ENCODE data around the gene VIP. TPM values are rescaled to one million over a fixed set of nuclear protein-coding genes. Genes with fewer than 3 reads are reported as not detected.

Gene VIP
- total RNA-seq, 1 donor from 2014 or later = under 0.01 TPM

- TF ChIP-seq CTCF (IDR thresholded peaks at IDR 0.05; ENCODE audit: insufficient read depth, low read length, severe bottlenecking) = no peak
- FAIRE-seq (no peak), DNase-seq (ENCODE audit: low read depth) (no peak)
- Histone ChIP-seq H3K4me3 (ENCODE audit: low read depth, low read length) (no peak overlapping the region), H3K27me3 (ENCODE audit: control insufficient read depth, insufficient read depth, low read length) (no peaks in the 10 kb centered on the region), H3K36me3 (ENCODE audit: control insufficient read depth, insufficient read depth, low read length) (no peaks in the 10 kb centered on the region)
These were observed 32.8 kb downstream of the VIP start for GRCh38 chr6:152783217-152783878.

- H3K4me3 ChIP-seq (ENCODE audit: low read depth, low read length) = no peak overlapping the region
- H3K27me3 ChIP-seq (ENCODE audit: control insufficient read depth, insufficient read depth, low read length) = no peaks in the 10 kb centered on the region
- no peaks in the 10 kb centered on the region for H3K36me3 ChIP-seq (ENCODE audit: control insufficient read depth, insufficient read depth, low read length)
- FAIRE-seq = no peak
- no peak for DNase-seq (ENCODE audit: low read depth)
- TF ChIP-seq CTCF (IDR thresholded peaks at IDR 0.05; ENCODE audit: insufficient read depth, low read length, severe bottlenecking) = no peak
These were observed 44.1 kb downstream of the VIP start for GRCh38 chr6:152794696-152795095.

- FAIRE-seq = no peak
- H3K36me3 ChIP-seq (ENCODE audit: control insufficient read depth, insufficient read depth, low read length) = no peaks in the 10 kb centered on the region
- no peak for DNase-seq (ENCODE audit: low read depth)
- no peak for TF ChIP-seq CTCF (IDR thresholded peaks at IDR 0.05; ENCODE audit: insufficient read depth, low read length, severe bottlenecking)
- H3K4me3 ChIP-seq (ENCODE audit: low read depth, low read length) = no peak overlapping the region
- H3K27me3 ChIP-seq (ENCODE audit: control insufficient read depth, insufficient read depth, low read length) = no peaks in the 10 kb centered on the region
These were observed 53.6 kb downstream of the VIP start for GRCh38 chr6:152804150-152804549.

Other genes with a start within 250 kb of the VIP start
- 15.8 and 32.9 TPM in 2 replicates for gene SYNE1, start 113.4 kb upstream of the VIP start, total RNA-seq
- gene MYCT1, start 52.9 kb upstream of the VIP start, total RNA-seq = 0.13 and 0.53 TPM in 2 replicates
- 1.4 and 1.8 TPM in 2 replicates for gene FBXO5, start 232.2 kb downstream of the VIP start, total RNA-seq

All from bronchial epithelial cell (primary cell).